Stimulated activated CD4-positive, alpha-beta T cell treated with anti-CD3 and anti-CD28 coated beads, Interleukin-1b, Interleukin-23, amount 100 ng/mL, for 1 hour (primary cell): ENCODE results near the gene CABP1.
A peak's percentile ranks its signal among the peaks of the same experiment; 100 is the strongest.
"Not testable (repeated sequence)": the region's sequence is repeated elsewhere in the genome, so short reads cannot be mapped to it uniquely, and the experiment has no call there.

ENCODE experiments used
- DNase-seq, 2 donors: peaks; one replicate each; pipeline ENCODE4 v3.0.0-alpha.2; 2020; ENCODE audit warnings: low read depth in 2 of 2

Gene CABP1

DNA sequence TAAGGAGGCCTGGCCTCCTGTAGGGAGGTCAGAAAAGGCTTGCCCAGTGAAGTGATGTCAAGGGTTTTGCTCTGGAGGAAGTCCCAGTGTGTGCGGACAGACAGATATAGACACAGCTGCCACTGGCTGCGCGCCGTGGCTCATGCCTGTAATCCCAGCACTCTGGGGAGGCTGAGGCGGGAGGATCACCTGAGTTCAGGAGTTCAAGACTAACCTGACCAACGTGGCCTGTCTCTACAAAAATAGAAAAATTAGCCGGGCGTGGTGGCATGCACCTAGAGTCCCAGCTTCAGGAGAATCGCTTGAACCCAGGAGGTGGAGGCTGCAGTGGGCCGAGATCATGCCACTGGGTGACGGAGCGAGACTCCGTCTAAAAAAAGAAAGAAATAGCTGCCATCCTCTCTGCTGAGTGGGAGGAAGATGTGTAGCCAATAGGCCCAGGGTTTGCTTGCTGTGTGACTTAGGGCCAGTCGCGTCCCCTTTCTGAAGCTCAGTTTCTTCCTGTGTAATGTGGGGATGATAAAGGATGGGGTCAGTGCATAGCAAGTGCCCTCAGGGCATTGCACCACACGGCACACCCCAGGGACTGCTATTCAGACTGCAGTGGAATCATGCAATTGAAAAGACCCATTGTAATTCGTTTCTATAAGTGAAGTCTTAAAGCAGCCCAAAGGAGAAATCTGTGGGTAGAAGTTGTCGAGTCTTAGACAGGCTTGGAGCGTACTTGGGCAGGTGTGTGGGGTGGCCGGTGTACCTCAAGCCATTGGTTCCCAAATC, 27.9 kb downstream of the CABP1 start:
- no peak for DNase-seq

DNA sequence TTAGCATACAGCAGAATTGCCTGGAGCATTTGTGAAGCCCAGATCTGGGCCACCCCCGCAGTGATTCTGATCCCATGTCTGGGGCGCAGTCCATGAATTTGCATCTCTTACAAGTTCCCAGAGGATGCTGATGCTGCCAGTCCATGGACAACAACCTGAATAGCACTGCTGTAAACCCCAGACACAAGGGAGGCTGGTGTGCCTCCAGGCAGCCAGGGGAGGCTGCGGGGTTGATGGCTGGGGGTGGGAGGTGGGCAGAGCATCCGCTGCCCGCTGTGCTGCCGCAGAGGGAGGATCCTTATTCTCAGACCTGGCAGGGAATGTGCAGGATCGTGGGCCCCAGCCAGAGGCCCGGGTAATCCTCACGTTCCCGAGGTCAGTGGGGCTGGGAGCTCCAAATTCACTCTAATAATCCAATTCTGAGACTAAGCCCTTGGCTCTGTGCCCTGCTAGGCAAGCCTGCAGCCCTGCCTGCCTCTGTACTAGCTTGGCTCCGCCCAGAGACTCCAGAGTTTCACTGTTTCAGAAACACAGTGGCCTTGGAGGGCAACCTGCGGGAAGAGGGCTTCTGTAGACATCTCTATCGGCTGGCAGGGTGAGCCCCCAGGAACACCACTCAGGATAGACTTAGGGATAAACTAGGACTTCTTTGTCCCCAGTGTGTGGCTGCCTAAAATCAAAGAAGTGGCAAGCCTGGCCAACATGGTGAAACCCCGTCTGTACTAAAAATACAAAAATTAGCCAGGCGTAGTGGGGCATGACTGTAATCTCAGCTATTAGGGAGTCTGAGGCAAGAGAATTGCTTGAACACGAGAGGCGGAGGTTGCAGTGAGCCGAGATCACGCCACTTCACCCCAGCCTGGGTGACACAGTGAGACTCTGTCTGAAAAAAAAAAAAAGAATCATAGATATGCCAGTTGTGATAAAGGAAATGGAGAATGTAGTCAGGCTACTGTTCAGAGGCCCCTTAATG, 28.7 kb downstream of the CABP1 start:
- DNase-seq: no peak

DNA sequence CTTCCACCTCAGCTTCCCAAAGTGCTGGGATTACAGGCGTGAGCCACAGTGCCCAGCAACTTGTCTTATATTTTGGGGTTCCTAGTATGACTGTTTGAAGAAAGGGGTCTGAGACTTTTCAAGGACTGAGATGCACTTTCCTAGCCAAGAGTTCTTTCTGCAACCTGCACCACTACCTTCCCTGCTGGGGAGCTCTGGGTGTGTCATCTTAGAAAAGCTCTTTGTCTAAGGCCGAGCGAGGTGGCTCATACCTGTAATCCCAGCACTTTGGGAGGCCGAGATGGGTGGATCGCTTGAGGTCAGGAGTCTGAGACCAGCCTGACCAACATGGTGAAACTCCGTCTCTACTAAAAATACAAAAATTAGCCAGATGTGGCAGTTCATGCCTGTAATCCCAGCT, 29.8 kb downstream of the CABP1 start:
- DNase-seq: not testable (repeated sequence)

DNA sequence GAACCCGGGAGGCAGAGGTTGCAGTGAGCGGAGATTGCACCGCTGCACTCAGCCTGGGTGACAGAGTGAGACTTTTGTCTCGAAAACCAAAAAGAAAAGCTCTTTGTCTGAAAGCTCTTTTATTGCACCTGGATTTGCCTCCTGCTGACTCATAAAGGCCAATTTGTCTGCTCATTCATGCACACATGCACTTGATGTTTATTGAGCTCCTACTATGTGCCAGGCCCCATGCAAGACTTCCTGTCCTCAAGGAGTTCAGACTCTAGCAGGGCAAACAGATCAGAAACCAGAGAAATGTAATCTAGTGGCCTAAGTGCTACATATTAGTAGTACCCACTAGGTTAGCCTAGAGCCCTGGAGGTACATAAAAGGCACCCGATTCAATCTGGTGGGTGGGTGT, 30.2 kb downstream of the CABP1 start:
- no peak for DNase-seq

DNA sequence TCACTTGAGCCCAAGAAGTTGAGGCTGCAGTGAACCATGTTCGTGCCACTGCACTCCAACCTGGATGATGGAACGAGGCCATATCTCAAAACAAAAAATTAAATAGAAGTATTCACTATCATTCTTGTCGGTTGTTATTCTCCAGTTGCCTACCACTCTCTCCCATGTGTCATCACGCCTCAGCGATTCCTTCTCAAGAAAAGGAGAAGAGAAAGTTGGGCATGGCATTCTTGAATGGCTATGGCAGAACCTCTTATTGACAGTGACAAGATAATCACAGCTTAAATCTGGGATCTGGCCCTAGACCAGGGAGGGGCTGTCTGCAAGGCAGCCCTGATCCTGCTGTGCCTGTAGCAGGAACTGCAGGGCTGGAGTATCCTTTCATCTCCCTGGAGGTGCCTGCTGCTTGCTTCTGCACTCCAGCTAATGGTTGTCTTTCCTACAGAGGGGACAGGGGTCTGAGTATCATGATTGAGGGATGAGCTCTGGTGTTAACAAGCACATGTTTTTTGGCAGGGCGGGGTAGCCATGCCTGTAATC, 33.7 kb downstream of the CABP1 start:
- DNase-seq: no peak

DNA sequence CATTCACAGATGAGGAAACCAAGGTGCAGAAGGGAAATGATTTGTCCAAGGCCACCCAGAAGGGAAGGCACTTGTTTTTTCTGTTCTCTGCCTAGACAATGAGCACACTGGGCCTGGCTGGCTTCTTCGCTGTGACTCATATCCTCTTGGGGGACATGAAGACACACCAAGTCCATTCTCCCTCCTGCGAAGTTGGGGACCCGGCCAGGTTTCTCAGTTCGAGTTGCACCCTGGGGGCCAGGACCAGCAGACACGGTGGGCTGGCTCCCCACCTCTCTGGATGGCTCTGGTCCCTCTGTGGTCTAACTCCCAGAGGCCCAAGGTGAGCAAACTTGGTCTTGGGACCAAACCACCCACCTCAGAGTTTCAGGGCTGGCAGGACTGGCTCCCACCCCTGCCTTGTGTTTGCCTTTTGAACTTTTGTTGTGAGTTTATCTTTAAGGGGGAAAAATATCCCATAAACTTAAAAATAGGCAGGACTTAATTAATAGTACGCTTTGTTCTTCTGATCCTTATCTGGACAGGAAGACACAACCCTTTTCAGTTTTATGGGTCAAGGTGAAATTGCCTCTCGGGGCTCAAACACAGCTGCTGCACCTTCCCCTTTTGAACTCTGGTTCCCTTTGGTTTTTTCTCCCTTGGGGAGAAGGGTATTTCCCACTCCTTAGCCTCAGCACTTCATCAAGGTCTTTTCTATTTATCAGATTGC, 37.5 kb downstream of the CABP1 start:
- DNase-seq: no peak

DNA sequence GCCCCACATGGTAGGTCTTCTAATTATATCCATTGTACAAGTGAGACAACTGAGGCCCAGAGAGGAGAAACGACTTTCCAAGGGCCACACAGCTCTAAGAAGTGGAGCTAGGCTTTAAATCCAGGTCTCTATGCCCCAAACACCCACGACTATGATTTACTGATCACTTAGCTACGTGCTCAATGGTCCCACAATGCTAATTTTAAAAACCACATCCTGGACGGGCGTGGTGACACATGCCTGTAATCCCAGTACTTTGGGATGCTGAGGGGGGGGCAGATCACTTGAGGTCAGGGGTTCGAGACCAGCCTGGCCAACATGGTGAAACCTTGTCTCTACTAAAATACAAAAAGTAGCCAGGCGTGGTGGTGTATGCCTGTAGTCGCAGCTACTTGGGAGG, 38.1 kb downstream of the CABP1 start:
- no peak for DNase-seq

DNA sequence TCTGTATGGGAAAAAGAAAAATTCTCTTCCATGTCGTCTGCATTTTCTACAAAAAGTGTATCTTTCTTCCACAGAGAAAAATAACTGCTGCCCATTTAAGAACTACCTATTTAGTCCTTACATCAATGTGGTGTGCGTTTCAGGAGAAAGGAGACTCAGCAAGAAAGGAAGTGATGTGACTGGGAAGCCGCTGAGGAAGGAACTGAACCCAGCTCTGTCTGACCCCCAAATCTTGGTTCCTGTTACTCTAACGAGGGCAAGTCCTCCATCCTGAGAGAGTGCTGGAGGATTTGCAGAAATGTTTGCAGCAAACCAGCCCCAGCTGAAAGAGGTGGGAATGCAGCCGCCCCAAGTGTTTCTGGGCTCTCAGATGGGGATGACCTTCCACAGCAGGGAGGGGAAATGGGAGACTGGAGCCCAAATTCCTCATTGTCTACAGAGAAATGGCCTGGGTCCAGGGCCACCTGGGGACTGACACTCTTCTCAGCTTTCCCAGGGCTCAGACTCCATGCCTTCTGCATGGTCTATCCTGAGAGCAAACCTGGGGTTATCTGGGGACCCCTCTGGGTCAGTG, 39.8 kb downstream of the CABP1 start:
- DNase-seq: no peak

DNA sequence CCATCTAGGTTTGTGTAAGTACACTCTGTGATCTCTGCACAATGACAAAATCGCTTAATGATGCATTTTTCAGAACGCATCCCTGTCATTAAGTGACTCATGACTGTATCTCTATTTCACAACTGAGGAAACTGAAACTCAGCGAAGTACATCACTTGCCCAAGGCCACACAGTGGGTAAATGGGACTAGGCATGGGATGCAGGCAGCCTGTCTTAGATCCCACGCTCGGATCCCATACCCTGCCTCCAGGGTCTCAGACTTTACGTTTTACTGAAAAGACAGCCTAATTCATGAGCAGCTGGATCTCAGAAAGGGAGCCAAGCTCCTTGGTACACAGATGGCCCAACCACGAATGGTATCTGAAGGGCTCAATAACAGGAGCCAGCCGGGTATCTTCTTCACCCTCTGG, 44.1 kb downstream of the CABP1 start:
- DNase-seq: no peak

DNA sequence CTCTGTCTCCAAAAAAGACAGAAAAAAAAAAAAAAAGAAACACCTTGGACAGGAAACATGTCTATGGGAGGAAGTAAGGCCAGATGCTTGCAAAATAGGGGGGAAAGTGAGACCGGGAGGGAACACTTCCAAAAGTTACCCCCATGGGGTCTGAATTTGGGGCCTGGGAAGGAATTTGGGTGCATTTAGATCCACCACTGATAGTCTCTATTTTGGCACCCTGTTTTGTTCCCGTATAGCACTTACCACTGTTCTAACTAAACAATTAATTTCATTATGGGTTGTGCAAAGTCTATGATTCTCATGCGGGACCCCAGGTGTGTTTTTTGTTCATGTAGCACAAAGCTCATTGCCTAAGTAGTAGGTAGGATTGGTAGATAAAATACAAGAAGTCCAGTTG, 45.1 kb downstream of the CABP1 start:
- no peak for DNase-seq

DNA sequence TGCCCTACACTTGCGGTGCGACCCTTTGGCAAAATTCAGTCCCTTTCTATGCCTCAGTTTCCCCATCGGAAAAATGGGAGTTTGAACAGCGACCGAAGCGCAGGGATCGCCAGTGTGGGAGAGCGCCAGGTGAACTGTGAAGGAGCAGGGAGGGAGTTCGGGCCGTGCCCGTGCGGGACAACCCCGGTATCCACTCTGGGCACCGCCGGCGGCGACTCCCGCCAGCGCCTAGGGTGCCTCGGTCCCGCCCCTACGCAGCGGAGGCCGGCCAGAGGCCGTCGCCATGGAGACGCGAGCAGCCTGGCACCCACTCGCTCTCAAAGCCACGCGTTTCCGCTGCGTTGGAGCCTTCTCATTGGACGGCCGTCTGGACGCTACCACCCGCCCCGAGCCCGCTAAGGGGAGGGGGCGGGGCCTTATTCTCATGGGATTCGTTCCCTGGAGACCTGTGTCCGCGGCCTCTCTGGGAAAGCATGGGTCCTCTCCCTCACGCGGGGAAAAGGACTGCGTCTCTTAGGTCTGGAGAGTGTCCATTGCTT, 45.8 kb downstream of the CABP1 start:
- DNase-seq: peak; percentile 88 to 89

DNA sequence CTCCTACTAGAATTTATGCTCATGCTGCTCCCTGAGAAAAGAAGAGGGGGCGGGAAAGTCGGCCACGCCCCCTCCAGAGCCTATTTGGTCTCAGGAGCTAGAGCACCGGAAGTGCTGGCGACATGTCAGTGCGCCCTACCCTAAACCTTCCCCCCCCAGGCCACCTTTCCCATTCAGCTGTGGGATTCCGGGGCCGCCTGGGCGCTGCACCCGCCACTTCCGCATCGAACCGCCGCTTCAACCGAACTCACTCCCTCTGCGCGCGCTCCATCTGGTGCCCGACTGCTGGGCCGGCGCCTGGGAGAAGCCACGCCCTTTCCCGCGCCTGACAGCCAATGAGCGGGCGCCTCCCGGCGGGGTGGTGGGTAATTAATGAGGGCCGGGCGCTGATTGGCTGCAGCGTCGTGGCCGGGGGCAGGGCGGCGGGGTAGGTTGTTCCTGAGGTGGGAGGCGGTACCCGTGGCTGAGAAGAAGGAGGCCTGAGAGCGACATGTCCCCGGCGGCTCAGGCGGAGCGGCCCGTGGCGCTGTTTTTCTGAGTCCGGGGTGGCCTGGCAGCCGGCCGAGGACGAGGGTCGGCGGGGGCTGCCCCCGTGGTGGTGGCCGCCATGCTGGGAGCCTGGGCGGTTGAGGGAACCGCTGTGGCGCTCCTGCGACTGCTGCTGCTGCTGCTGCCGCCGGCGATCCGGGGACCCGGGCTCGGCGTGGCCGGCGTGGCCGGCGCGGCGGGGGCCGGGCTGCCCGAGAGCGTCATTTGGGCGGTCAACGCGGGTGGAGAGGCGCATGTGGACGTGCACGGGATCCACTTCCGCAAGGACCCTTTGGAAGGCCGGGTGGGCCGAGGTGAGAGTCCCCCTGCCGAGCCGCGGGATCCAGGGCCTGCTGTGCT, 46.5 kb downstream of the CABP1 start, which contains the start of gene MLEC:
Gene MLEC (plus strand): TSS at position 460 of the 888 bp plus-strand sequence. CDS start 148 bp downstream, at position 608.
- peak; percentile 97 for DNase-seq

DNA sequence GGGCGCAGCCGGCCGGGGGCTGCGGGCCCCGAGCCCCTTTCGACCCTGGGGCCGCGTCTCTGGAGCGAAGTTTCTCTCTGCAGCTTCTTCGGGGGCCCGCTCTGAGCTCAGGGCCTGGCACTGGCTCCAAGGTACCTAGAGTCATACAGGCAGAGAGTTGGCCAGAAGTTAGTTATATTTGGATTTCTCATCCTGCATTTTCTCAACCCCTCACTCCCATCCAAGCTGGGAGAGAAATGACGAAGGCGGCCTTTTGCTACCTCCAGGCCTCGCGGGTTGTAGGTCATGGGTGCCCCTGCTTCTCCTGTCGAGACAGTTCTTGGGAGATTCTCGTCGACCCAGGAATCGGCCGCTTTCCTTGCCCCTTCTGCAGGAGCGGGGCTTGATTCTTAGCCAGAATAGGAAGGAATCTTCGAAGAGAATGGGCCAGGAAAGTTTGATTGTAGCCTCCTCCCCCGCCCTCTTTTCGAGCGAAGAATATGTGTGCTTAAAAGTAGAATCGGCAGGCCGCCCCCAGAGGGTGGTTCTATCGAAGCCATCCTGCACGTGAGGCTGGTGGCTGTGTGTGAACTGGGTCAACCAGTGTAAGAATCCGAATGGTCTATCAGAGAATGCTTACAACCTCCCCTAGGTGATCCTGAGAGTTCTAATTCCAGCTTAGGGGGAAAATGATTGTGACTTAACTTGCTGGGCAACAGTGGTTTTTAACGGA, 47.3 kb downstream of the CABP1 start:
- no peak for DNase-seq

DNA sequence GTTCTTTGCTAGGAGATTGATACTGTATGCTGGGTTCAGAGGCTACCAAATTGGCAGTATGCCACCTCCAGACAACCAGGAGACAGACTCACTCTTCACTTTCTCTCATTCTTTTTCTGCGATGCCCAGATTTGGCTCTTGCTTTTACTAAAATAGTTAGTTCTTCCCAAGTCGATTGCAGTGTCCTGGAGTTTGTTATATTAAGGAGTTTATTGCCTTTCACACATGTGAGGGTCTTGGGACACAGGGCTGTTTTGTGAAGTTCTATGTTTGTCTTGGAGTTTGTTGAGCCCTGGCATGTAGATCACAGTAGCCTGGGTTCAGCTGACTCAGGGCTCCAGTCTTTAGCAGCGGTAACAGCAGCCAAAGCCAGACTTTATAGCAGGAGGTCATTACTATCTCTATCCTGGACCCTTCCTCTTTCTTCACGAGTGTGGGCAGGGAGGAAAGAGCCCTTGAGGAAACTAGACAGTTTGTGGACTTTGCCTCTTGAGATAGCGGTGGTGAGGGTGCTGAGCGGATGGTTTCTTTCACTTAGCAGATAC, 48.2 kb downstream of the CABP1 start:
- no peak for DNase-seq

DNA sequence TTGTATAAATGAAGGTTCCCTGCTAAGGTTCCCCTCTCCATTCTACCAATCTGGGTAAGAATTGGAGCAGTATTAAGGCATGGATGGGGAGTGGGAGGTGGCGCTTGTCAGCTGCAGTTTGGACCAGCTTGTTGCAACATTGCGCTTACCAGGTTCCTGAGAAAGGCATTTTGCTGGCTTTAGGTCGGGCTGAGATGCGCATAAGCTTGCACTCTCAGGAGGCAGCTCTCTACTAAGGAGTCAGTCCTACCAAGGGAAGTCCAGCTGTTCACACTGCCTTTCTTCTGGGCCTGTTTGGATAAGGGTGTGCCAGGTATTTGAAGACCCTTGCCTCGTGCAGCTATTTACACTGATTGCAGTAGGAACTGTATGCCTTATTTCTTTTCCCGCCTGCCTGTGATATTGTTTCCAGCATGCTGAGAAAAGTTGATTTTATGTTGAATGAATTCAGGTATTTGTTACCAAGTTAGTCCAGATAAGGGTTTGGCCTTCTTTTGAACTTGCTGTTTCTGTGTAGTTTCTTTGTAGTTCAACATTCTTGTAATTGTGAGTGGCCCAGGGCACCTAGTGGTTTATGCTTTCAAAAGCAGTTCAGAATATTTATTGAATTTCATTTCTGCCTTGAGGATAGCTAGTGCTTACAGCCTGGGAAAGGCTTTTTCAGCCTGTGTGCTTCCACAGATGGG, 49.1 kb downstream of the CABP1 start:
- DNase-seq: no peak

DNA sequence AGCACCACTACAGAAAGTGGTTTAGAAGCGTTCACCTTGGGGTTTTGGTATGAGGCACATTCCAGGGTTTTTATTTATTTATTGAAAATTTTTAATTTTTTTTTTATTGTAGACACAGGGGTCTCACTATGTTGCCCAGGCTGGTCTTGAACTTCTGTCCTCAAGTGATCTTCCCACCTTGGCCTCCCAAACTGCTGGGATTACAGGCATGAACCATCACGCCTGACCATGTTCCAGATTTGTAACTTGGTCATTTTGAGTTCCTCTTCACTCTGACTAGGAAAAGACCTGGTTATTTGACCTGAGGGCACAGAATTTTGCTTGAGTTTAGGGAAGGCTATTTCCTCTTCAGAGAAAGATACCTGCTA, 49.6 kb downstream of the CABP1 start:
- no peak for DNase-seq

DNA sequence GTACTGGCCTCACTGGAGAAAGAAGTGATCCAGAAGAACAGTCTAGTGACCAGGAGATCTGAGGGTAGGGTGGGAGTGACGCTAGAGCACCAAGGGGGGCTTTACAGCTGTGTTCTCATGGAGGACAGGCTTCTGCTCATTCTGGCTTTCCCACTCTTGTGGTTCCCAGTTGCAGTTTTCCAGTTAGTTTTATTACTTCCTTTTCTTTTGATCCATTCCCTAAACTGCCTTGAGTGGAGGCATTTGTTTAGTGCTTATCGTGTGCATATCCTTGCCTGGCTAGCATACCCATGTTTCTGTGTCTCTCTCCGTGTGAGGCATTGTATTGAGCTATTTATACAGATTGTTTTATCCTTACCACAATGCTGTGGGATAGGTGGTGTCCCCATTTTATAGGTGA, 50.6 kb downstream of the CABP1 start:
- no peak for DNase-seq

DNA sequence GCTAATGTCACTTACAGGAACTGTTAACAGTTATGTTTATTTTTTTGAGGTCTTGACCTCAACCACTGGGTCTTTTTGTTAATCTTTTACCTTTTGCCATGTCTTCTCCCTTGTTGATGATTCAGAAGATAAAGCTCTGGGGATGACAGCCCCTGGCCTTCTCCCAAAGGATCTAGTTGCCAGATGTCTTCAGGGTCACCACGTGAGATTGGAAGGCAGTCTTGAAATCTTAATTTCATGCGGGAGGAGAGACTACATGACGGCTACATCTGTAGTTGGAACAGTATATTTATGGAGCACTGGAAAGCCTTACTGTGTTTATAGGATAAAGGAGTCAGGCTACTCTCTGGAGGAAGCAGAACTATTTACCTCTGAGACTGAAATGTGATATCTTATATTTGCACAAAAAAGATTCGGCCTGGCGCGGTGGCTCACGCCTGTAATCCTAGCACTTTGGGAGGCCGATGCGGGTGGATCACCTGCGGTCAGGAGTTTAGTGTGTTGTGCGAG, 52.2 kb downstream of the CABP1 start:
- no peak for DNase-seq
